ENCODE results near the gene PGAM5.
A peak's percentile ranks its signal among the peaks of the same experiment; 100 is the strongest.

The PGAM5 gene

GRCh38 chr12:132710043-132710404 lies 618 bp upstream of the PGAM5 start:
- TF ChIP-seq CTCF (conservative IDR thresholded peaks at IDR 0.05): no peak
- peak overlapping the region; percentile 98 for H3K27ac ChIP-seq

- H3K27ac ChIP-seq: peak overlapping the region; percentile 98
Observed at GRCh38 chr12:132711080-132711843, 620 bp downstream of the PGAM5 start.

GRCh38 chr12:132713123-132713522 lies 2.5 kb downstream of the PGAM5 start:
- H3K27ac ChIP-seq: no peak overlapping the region
- TF ChIP-seq CTCF (conservative IDR thresholded peaks at IDR 0.05): no peak

More at GRCh38 chr12:132711080-132711843, 620 bp downstream of the PGAM5 start:
- no peak for TF ChIP-seq CTCF (conservative IDR thresholded peaks at IDR 0.05)

GRCh38 chr12:132715874-132716273 lies 5.2 kb downstream of the PGAM5 start:
- TF ChIP-seq CTCF (conservative IDR thresholded peaks at IDR 0.05): no peak
- no peak overlapping the region for H3K27ac ChIP-seq

GRCh38 chr12:132716356-132716755 lies 5.7 kb downstream of the PGAM5 start:
- no peak overlapping the region for H3K27ac ChIP-seq
- no peak for TF ChIP-seq CTCF (conservative IDR thresholded peaks at IDR 0.05)

GRCh38 chr12:132717011-132717410 lies 6.4 kb downstream of the PGAM5 start:
- no peak overlapping the region for H3K27ac ChIP-seq
- TF ChIP-seq CTCF (conservative IDR thresholded peaks at IDR 0.05): no peak

GRCh38 chr12:132717531-132718387 lies 7.1 kb downstream of the PGAM5 start:
- H3K27ac ChIP-seq: no peak overlapping the region
- TF ChIP-seq CTCF (conservative IDR thresholded peaks at IDR 0.05): no peak

Measured in VCaP (cell line).